GM21528 (cell line): ENCODE data around the gene CHMP4B.

Source experiments
- ATAC-seq: cut with Tn5 transposase; IDR thresholded peaks from one replicate; pipeline ENCODE4 v1.9.1; 2021; ENCODE audit warnings: mild to moderate bottlenecking, moderate library complexity; ENCODE audit not compliant: unreplicated experiment, low FRiP score

Gene CHMP4B

GRCh38 chr20:33836277-33836676, 25.1 kb downstream of the CHMP4B start:
- no peak for ATAC-seq

- ATAC-seq: no peak
Observed at GRCh38 chr20:33837096-33837830, 26.1 kb downstream of the CHMP4B start.

GRCh38 chr20:33838035-33838864, 27.1 kb downstream of the CHMP4B start:
- ATAC-seq: no peak

GRCh38 chr20:33839591-33839990, 28.4 kb downstream of the CHMP4B start:
- ATAC-seq: no peak

- no peak for ATAC-seq
Observed at GRCh38 chr20:33840160-33840559, 29.0 kb downstream of the CHMP4B start.

- no peak for ATAC-seq
Observed at GRCh38 chr20:33840759-33841435, 29.7 kb downstream of the CHMP4B start.

- ATAC-seq: no peak
Observed at GRCh38 chr20:33841436-33841799, 30.3 kb downstream of the CHMP4B start.

GRCh38 chr20:33842346-33842745, 31.2 kb downstream of the CHMP4B start:
- ATAC-seq: no peak

- ATAC-seq: no peak
Observed at GRCh38 chr20:33843050-33843449, 31.9 kb downstream of the CHMP4B start.

GRCh38 chr20:33843854-33844253, 32.7 kb downstream of the CHMP4B start:
- no peak for ATAC-seq

- ATAC-seq: no peak
Observed at GRCh38 chr20:33846291-33846935, 35.3 kb downstream of the CHMP4B start.

- ATAC-seq: no peak
Observed at GRCh38 chr20:33847006-33847405, 35.9 kb downstream of the CHMP4B start.

- no peak for ATAC-seq
Observed at GRCh38 chr20:33848391-33848790, 37.2 kb downstream of the CHMP4B start.

GRCh38 chr20:33850159-33850558, 39.0 kb downstream of the CHMP4B start:
- no peak for ATAC-seq

GRCh38 chr20:33851842-33852466, 40.8 kb downstream of the CHMP4B start:
- ATAC-seq: no peak

- ATAC-seq: no peak
Observed at GRCh38 chr20:33852626-33853506, 41.7 kb downstream of the CHMP4B start.

- no peak for ATAC-seq
Observed at GRCh38 chr20:33853507-33853813, 42.3 kb downstream of the CHMP4B start.

GRCh38 chr20:33857722-33858563, 46.8 kb downstream of the CHMP4B start:
- no peak for ATAC-seq

- ATAC-seq: no peak
Observed at GRCh38 chr20:33858666-33859065, 47.5 kb downstream of the CHMP4B start.
